Cardiac muscle cell (in vitro differentiated cells and primary cell): ENCODE data around the gene AIMP1. TPM values are rescaled to one million over a fixed set of nuclear protein-coding genes. Genes with fewer than 3 reads are reported as not detected.

Source experiments
- DNase-seq, 2 donors: peaks; one replicate each; pipeline versions ENCODE4 v3.0.0 to v3.0.0-alpha.2; 2010 to 2017; ENCODE audit warnings: low read depth in 1 of 2, low spot score in 1 of 2
- H3K27ac ChIP-seq: fragments of 200-600 bp; sonication (generic); 2 replicates; pipeline ENCODE4 v1.5.1; 2016
- H3K27me3 ChIP-seq: fragments of 200-600 bp; sonication (generic); 2 replicates; pipeline ENCODE4 v1.6.0; 2016; ENCODE audit warnings: control low read depth
- H3K36me3 ChIP-seq: fragments of 200-600 bp; sonication (generic); 2 replicates; pipeline ENCODE4 v1.5.1; 2016; ENCODE audit warnings: control low read depth
- H3K4me1 ChIP-seq: fragments of 200-600 bp; sonication (generic); 2 replicates; pipeline ENCODE4 v1.8.1; 2017; ENCODE audit warnings: low read depth, mild to moderate bottlenecking, mixed run types
- H3K4me3 ChIP-seq: fragments of 200-600 bp; sonication (generic); 2 replicates; pipeline ENCODE4 v1.5.1; 2016; ENCODE audit warnings: mild to moderate bottlenecking
- H3K9me3 ChIP-seq: fragments of 200-600 bp; sonication (generic); 2 replicates; pipeline ENCODE4 v1.5.1; 2017; ENCODE audit warnings: low read depth, mild to moderate bottlenecking, control low read depth
- CTCF ChIP-seq: IDR thresholded peaks from 2 replicates; pipeline ENCODE4 v1.5.1; 2012; ENCODE audit warnings: low read depth, mild to moderate bottlenecking, low read length
- polyA plus RNA-seq: library from polyadenylated mRNA; unstranded; fragments of >200 nt; fragmentation: Nextera tagmentation; extraction: Ambion mirVana; gene quantifications from 2 replicates; pipeline ENCODE4 v1.2.1, GENCODE V29; 2016
- total RNA-seq: library from RNA; depleted of rRNA; stranded (reverse); fragments of >200 nt; gene quantifications from 2 replicates; pipeline ENCODE4 v1.2.3, GENCODE V29; 2016

The AIMP1 gene
- total and polyA plus RNA-seq, 2 experiments from 2014 or later: 19.7 to 49.1 TPM

GRCh38 chr4:106277140-106277675 is 39.1 kb upstream of the AIMP1 start:
- Histone ChIP-seq H3K4me1 (peaks cover under 1% of the 10 kb centered on the region), H3K36me3 (peaks cover 7% of the 10 kb centered on the region), H3K27me3 (no peaks in the 10 kb centered on the region), H3K27ac (no peak overlapping the region), H3K9me3 (no peaks in the 10 kb centered on the region), H3K4me3 (no peak overlapping the region)
- no peak for DNase-seq
- no peak for TF ChIP-seq CTCF

- H3K4me1 ChIP-seq: peaks cover 10% of the 10 kb centered on the region
- H3K4me3 ChIP-seq: no peak overlapping the region
- peaks cover 3% of the 10 kb centered on the region for H3K36me3 ChIP-seq
- no peak for TF ChIP-seq CTCF
- H3K27me3 ChIP-seq: no peaks in the 10 kb centered on the region
- no peaks in the 10 kb centered on the region for H3K9me3 ChIP-seq
- DNase-seq: no peak
- H3K27ac ChIP-seq: no peak overlapping the region
Observed at GRCh38 chr4:106284227-106284626, 32.1 kb upstream of the AIMP1 start.

GRCh38 chr4:106286611-106287010 is 29.7 kb upstream of the AIMP1 start:
- Histone ChIP-seq H3K27me3 (no peaks in the 10 kb centered on the region), H3K4me3 (no peak overlapping the region), H3K4me1 (peaks cover 10% of the 10 kb centered on the region), H3K36me3 (peaks cover 3% of the 10 kb centered on the region), H3K27ac (no peak overlapping the region), H3K9me3 (no peaks in the 10 kb centered on the region)
- TF ChIP-seq CTCF: no peak
- no peak for DNase-seq

- Histone ChIP-seq H3K4me1 (peaks cover 7% of the 10 kb centered on the region), H3K27ac (no peak overlapping the region), H3K27me3 (no peaks in the 10 kb centered on the region), H3K36me3 (peaks cover 3% of the 10 kb centered on the region), H3K4me3 (no peak overlapping the region), H3K9me3 (no peaks in the 10 kb centered on the region)
- no peak for TF ChIP-seq CTCF
- peak in 1 of 2 donors; percentile 84 for DNase-seq
Observed at GRCh38 chr4:106287353-106287969, 28.9 kb upstream of the AIMP1 start.

GRCh38 chr4:106289737-106290136 is 26.6 kb upstream of the AIMP1 start:
- peak in 1 of 2 donors; percentile 26 for DNase-seq
- no peaks in the 10 kb centered on the region for H3K9me3 ChIP-seq
- TF ChIP-seq CTCF: no peak
- no peaks in the 10 kb centered on the region for H3K27me3 ChIP-seq
- no peak overlapping the region for H3K27ac ChIP-seq
- H3K4me1 ChIP-seq: no peaks in the 10 kb centered on the region
- no peak overlapping the region for H3K4me3 ChIP-seq
- peaks cover 10% of the 10 kb centered on the region for H3K36me3 ChIP-seq
